HEK293T (cell line): ENCODE measurements around the gene SLAMF7.

Source experiments
- BHLHE40 ChIP-seq: fragments of 450-650 bp; IDR thresholded peaks from 2 replicates; pipeline ENCODE4 v1.6.1; 2016; ENCODE audit warnings: mild to moderate bottlenecking, moderate library complexity, borderline replicate concordance
- CTBP1 ChIP-seq: fragments of 450-650 bp; IDR thresholded peaks from 2 replicates; pipeline ENCODE4 v1.6.1; 2016; ENCODE audit warnings: borderline replicate concordance
- ELF4 ChIP-seq: fragments of 450-650 bp; IDR thresholded peaks from 2 replicates; pipeline ENCODE4 v1.6.1; 2017; ENCODE audit warnings: antibody characterized with exemption
- FOXA1 ChIP-seq: fragments of 450-650 bp; IDR thresholded peaks from 2 replicates; pipeline ENCODE4 v1.6.1; 2016; ENCODE audit warnings: mild to moderate bottlenecking
- FOXK2 ChIP-seq: fragments of 450-650 bp; IDR thresholded peaks from 2 replicates; pipeline ENCODE4 v1.6.1; 2016; ENCODE audit warnings: mild to moderate bottlenecking
- FOXM1 ChIP-seq: fragments of 450-650 bp; IDR thresholded peaks from 2 replicates; pipeline ENCODE4 v1.6.1; 2017; ENCODE audit warnings: mild to moderate bottlenecking, borderline replicate concordance
- SP1 ChIP-seq: fragments of 450-650 bp; IDR thresholded peaks from 2 replicates; pipeline ENCODE4 v1.6.1; 2017
- TARDBP ChIP-seq: fragments of 450-650 bp; IDR thresholded peaks from 2 replicates; pipeline ENCODE4 v1.6.1; 2016
- ZNF384 ChIP-seq: fragments of 450-650 bp; IDR thresholded peaks from 2 replicates; pipeline ENCODE4 v1.6.1; 2016

- no peak for TF ChIP-seq SP1
- no peak for TF ChIP-seq ELF4
- TF ChIP-seq FOXM1, result no peak
- no peak for TF ChIP-seq TARDBP
- no peak for TF ChIP-seq CTBP1
- TF ChIP-seq FOXK2, result no peak
- TF ChIP-seq ZNF384, result no peak
- no peak for TF ChIP-seq BHLHE40
- TF ChIP-seq FOXA1, result no peak
These were observed 21.7 kb upstream of the SLAMF7 start for GRCh38 chr1:160717306-160717705.
